HG02623 (cell line): ENCODE data around the gene STK32B.

Source experiments
- ATAC-seq: cut with Tn5 transposase; IDR thresholded peaks from one replicate; pipeline ENCODE4 v1.9.1; 2021; ENCODE audit warnings: moderate library complexity; ENCODE audit not compliant: unreplicated experiment

The STK32B gene

GRCh38 chr4:5503336-5503936, 452.2 kb downstream of the STK32B start:
- no peak for ATAC-seq

- ATAC-seq: no peak
Measured at GRCh38 chr4:5504486-5504885, 453.2 kb downstream of the STK32B start.

- ATAC-seq: no peak
Measured at GRCh38 chr4:5510504-5510903, 459.2 kb downstream of the STK32B start.

DNA sequence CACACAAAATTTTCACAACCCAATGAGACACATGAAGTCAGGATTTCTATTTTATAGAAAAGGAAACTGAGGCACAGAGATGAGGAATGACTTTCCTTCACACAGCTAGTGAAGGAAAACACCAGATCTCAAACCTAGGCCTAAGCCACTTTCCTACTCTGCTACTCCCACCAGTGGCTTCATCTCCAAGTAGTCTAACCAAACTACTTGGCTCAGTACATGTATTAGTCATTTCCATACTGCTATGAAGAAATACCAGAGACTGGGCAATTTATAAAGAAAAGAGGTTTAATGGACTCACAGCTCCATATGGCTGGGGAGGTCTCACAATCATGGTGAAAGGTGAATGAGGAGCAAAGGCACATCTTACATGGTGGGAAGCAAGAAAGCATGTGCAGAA, 460.5 kb downstream of the STK32B start:
- no peak for ATAC-seq

GRCh38 chr4:5515646-5516045, 464.4 kb downstream of the STK32B start:
- ATAC-seq: no peak

DNA sequence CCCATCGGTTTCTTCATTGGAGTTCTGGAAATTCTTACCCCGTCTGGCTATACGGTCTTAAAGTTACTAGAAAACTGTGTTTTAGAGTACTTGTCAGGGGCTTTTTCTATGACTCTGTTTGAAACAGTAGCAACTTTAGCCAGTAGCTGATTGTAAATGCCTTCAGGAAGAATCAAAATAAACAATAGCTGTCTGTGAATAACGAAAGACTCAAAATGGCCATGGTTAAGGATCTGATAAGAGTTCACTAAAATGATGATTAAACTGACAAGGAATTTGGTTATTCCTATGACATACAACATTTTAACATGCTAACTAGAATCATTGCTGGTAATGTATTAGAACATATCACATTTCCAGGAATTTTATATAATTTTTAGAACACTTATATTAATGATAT, 466.1 kb downstream of the STK32B start:
- ATAC-seq: no peak

- no peak for ATAC-seq
Measured at GRCh38 chr4:5524446-5525299, 473.4 kb downstream of the STK32B start.

- no peak for ATAC-seq
Measured at GRCh38 chr4:5526080-5526846, 475.0 kb downstream of the STK32B start.

GRCh38 chr4:5527211-5527610, 475.9 kb downstream of the STK32B start:
- ATAC-seq: no peak

- ATAC-seq: no peak
Measured at GRCh38 chr4:5528031-5528436, 476.8 kb downstream of the STK32B start.

DNA sequence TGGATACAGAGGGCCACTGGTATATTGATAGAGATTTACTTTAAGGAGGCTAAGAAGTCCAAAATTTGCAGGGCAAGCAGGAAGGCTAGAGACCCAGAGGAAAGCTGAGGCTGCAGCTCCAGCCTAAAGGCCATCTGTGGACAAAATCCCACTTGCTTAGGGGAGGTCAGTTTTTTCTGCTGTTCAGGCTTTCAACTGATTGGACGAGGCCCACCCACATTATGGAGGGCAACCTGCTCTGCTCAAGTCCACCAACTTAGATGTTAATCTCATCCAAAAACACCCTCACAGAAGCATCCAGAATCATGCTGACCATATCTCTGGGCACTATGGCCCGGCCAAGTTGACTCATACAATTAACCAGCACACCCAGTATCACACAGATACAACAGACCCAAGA, 480.8 kb downstream of the STK32B start:
- ATAC-seq: no peak

- ATAC-seq: no peak
Measured at GRCh38 chr4:5539584-5539983, 488.3 kb downstream of the STK32B start.

DNA sequence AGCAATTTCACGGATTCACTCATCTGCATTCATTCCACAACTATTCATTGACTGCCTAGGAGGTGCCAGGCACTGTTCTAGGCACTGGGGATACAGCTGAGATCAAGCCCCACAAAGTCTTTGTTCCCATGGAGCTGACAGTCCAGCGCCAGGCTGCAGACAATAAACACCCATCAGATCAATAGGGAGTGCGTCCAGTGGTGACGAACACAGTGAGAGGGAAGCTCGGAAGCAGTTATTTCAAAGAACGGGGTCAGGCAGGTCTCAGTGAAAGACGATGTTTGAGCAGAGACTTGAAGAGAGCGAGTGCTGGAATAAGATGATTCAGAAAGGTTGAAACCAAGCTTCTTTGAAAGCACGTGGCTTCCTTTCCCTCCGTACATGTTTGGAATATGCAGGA, 489.9 kb downstream of the STK32B start:
- no peak for ATAC-seq

DNA sequence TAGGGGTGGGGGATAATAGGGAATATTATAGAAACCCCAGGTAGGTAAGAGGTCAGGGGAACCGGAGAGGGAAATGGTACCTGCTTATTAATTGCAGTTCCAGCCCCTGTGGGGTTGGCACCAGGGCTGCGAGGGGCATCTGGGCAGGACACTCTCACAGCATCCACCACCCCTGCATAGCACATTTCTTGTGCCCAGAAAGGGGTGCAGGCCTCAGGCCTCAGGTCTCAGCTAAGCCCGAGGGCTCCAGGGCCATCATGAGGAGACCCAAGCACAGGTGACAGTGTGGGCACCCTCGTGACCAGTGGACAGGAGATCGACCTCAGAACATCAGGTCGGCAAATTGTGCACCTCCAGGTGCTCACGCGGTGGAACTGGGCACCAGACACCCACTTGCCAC, 492.4 kb downstream of the STK32B start:
- no peak for ATAC-seq

- ATAC-seq: no peak
Measured at GRCh38 chr4:5544762-5545161, 493.5 kb downstream of the STK32B start.

- no peak for ATAC-seq
Measured at GRCh38 chr4:5545271-5545670, 494.0 kb downstream of the STK32B start.

DNA sequence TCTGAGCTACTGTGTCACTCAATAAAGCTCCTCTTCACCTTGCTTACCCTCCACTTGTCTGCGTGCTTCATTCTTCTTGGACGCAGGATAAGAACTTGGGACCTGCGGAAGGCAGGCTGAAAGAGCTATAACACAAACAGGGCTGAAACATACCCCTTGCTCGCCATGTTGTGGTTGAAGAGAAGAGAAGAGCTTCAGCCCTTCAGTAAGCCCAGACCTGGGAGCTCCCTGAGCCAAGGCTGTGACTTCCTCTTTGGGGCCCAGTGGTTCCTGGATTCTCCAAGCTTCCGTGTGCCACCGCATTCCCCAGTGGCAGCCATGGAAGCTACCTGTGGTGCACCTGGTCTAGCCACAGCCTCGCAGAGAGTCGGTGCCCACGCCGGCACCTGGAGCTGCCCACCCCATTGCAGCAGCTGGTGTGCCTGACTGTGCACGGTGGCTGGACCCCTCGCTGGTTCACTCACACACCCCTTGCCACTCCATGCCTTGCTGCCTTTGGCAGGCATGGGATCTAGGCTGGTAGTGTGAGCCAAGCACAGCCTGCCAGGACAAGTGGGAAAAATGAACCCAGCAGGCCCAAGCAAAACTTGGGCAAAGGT, 496.5 kb downstream of the STK32B start:
- ATAC-seq: no peak
